OCI-LY7 (cell line): ENCODE measurements around the gene CAPN7. TPM values are rescaled to one million over a fixed set of nuclear protein-coding genes. Genes with fewer than 3 reads are reported as not detected.

Source experiments
- BruUV-seq: library from RNA; stranded (reverse); fragments of 400-500 nt; replicated peaks from 2 replicates; lab custom pipeline; 2021; lab: Mats Ljungman, UMichigan
- CTCF ChIA-PET: fragments of 300-600 bp; sonication (Branson Sonifier 250); formaldehyde crosslinking; loops from one replicate; lab custom pipeline; 2022; ENCODE audit warnings: antibody characterized with exemption; ENCODE audit not compliant: unreplicated experiment; lab: Charles Lee
- POLR2A ChIA-PET: fragments of 300-600 bp; sonication (Branson Sonifier 250); formaldehyde crosslinking; loops from one replicate; lab custom pipeline; 2022; ENCODE audit warnings: antibody characterized with exemption; lab: Charles Lee
- DNase-seq: peaks from one replicate; pipeline ENCODE4 v3.0.0-alpha.2; 2015; ENCODE audit warnings: low spot score
- H2AFZ ChIP-seq: fragments of 200-600 bp; sonication (generic), shearing (Covaris generic); 2 replicates; pipeline ENCODE4 v1.6.1; 2014; ENCODE audit warnings: mild to moderate bottlenecking, antibody characterized with exemption, low read length, moderate library complexity
- H3K27ac ChIP-seq: fragments of 200-600 bp; sonication (generic); 2 replicates; pipeline ENCODE4 v1.5.1; 2014; ENCODE audit warnings: mixed run types, low read depth, mild to moderate bottlenecking, moderate library complexity, low read length, inconsistent platforms; ENCODE audit not compliant: poor library complexity, severe bottlenecking
- H3K36me3 ChIP-seq: fragments of 200-600 bp; sonication (generic); 2 replicates; pipeline ENCODE4 v1.6.1; 2014; ENCODE audit warnings: mild to moderate bottlenecking, antibody characterized with exemption, low read length, moderate library complexity, mixed read lengths; ENCODE audit not compliant: insufficient read depth
- H3K4me1 ChIP-seq: fragments of 200-600 bp; sonication (generic); 2 replicates; pipeline ENCODE4 v1.5.1; 2014; ENCODE audit warnings: mild to moderate bottlenecking, low read length; ENCODE audit not compliant: insufficient read depth, poor library complexity, severe bottlenecking
- H3K4me2 ChIP-seq: fragments of 200-600 bp; sonication (generic); 2 replicates; pipeline ENCODE4 v1.6.1; 2014; ENCODE audit warnings: mild to moderate bottlenecking, low read length
- H3K4me3 ChIP-seq: fragments of 200-600 bp; sonication (generic); 2 replicates; pipeline ENCODE4 v1.5.1; 2014; ENCODE audit warnings: mild to moderate bottlenecking, low read depth, low read length; ENCODE audit not compliant: poor library complexity, severe bottlenecking
- H3K79me2 ChIP-seq: fragments of 200-600 bp; sonication (generic); 2 replicates; pipeline ENCODE4 v1.6.1; 2016; ENCODE audit warnings: low read depth, mild to moderate bottlenecking, low read length, moderate library complexity, mixed read lengths; ENCODE audit not compliant: insufficient read depth
- H3K9me2 ChIP-seq: fragments of 200-600 bp; sonication (generic); 2 replicates; pipeline ENCODE4 v1.6.1; 2016; ENCODE audit warnings: mild to moderate bottlenecking, low read length, mixed read lengths; ENCODE audit not compliant: insufficient read depth
- H3K9me3 ChIP-seq: fragments of 200-600 bp; sonication (generic); 2 replicates; pipeline ENCODE4 v1.6.1; 2014; ENCODE audit warnings: mild to moderate bottlenecking, mixed run types, low read length, mixed read lengths
- H4K20me1 ChIP-seq: fragments of 200-600 bp; sonication (generic); 2 replicates; pipeline ENCODE4 v1.6.1; 2014; ENCODE audit warnings: mild to moderate bottlenecking, antibody characterized with exemption, low read length, moderate library complexity, mixed read lengths; ENCODE audit not compliant: insufficient read depth
- EZH2phosphoT487 ChIP-seq: fragments of 200-600 bp; sonication (generic); IDR thresholded peaks from 2 replicates; pipeline ENCODE4 v1.6.1; 2018; ENCODE audit warnings: low read depth, borderline replicate concordance, mild to moderate bottlenecking, mixed run types, antibody characterized with exemption, low read length, moderate library complexity, mixed read lengths
- intact Hi-C: fragments of 100-400 bp; cut with micrococcal nuclease; formaldehyde crosslinking; loops from one replicate; pipeline ENCODE4 v1.10.0; 2022; ENCODE audit not compliant: unreplicated experiment
- total RNA-seq, 2 experiments: library from RNA; depleted of rRNA in 1 of 2; stranded (reverse); fragments of >200 nt in 1 of 2; shearing (Covaris generic) in 1 of 2; gene quantifications; 2 replicates each; pipeline ENCODE4 v1.2.3, GENCODE V29; 2014 to 2022
- TF ChIP-seq, protein P1 (sequence below): fragments of 200-600 bp; sonication (generic); conservative IDR thresholded peaks from 2 replicates; pipeline ENCODE4 v1.5.1; 2014; ENCODE audit warnings: mild to moderate bottlenecking, antibody characterized with exemption, low read length, moderate library complexity, mixed read lengths

The CAPN7 gene
- total RNA-seq, 2 experiments from 2014 or later = 33.4 to 41.5 TPM

DNA sequence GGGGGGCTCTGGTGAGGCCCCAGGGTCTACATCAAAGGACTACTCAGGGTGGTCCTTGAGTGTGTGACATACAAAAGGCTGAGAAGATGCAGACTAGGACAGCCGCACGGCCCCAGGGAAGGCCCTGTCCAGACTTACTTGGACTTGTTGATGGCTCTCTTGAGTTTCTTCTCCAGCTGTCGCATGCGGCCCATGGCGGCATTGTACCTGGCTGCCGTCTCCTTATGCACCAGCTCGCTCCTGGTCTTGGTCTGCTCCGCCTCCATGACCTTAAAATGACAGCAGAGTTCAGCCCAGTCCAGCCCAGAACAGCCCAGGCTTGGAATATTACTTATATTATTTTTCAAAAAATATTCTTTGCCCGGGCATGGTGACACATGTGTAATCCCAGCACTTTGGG lies 56.0 kb downstream of the CAPN7 start:
- Histone ChIP-seq H3K4me2 (no peak overlapping the region), H2AFZ (no peak overlapping the region), H3K79me2 (no peaks in the 10 kb centered on the region), H3K27ac (no peak overlapping the region), H3K9me3 (no peaks in the 10 kb centered on the region), H3K4me1 (no peaks in the 10 kb centered on the region), H3K36me3 (peaks cover 53% of the 10 kb centered on the region), H3K4me3 (no peak overlapping the region), H4K20me1 (no peaks in the 10 kb centered on the region), H3K9me2 (no peaks in the 10 kb centered on the region)
- intact Hi-C loops = loop anchor here (5.0 kb wide), 1 partner anchor 155 kb away; no protein-coding TSS in a partner anchor
- ChIA-PET CTCF (no interaction called here), POLR2A (interaction anchor here (1.4 kb wide), 1 partner anchor 143 kb away, joined by 4 read pairs; no protein-coding TSS in a partner anchor)
- DNase-seq = no peak
- no TSS peak for BruUV-seq
- TF ChIP-seq, protein P1, sequence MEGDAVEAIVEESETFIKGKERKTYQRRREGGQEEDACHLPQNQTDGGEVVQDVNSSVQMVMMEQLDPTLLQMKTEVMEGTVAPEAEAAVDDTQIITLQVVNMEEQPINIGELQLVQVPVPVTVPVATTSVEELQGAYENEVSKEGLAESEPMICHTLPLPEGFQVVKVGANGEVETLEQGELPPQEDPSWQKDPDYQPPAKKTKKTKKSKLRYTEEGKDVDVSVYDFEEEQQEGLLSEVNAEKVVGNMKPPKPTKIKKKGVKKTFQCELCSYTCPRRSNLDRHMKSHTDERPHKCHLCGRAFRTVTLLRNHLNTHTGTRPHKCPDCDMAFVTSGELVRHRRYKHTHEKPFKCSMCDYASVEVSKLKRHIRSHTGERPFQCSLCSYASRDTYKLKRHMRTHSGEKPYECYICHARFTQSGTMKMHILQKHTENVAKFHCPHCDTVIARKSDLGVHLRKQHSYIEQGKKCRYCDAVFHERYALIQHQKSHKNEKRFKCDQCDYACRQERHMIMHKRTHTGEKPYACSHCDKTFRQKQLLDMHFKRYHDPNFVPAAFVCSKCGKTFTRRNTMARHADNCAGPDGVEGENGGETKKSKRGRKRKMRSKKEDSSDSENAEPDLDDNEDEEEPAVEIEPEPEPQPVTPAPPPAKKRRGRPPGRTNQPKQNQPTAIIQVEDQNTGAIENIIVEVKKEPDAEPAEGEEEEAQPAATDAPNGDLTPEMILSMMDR = no peak
- no peak for TF ChIP-seq EZH2phosphoT487

DNA sequence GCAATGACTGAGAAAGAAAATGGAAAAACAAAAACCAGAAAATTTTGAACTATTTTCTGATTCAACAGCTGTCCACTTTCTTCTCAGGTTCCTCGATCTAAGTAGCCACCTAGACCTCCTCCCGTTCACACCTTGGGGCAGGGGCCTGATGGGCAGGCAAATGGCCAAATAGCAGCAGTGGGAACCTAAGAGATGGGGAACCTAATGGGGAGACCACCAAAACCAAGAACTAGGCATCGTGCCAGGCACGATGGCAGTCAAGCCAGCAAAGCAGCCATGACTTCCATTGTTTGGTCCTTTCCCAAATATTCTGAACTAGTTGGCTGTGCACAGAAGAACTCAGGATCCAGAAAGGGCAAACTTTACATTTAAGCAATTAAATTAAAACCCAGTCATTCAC lies 57.1 kb downstream of the CAPN7 start:
- intact Hi-C loops = loop anchor here (5.0 kb wide), 1 partner anchor 156 kb away; no protein-coding TSS in a partner anchor
- H4K20me1 ChIP-seq = no peaks in the 10 kb centered on the region
- no peak for DNase-seq
- H3K9me3 ChIP-seq = no peaks in the 10 kb centered on the region
- no peak for TF ChIP-seq EZH2phosphoT487
- no peak overlapping the region for H3K27ac ChIP-seq
- H3K4me3 ChIP-seq = no peak overlapping the region
- CTCF ChIA-PET = no interaction called here
- peaks cover 42% of the 10 kb centered on the region for H3K36me3 ChIP-seq
- no peak overlapping the region for H2AFZ ChIP-seq
- no peaks in the 10 kb centered on the region for H3K9me2 ChIP-seq
- no peaks in the 10 kb centered on the region for H3K79me2 ChIP-seq
- peaks cover 1% of the 10 kb centered on the region for H3K4me1 ChIP-seq
- POLR2A ChIA-PET = interaction anchor here (1.2 to 2.4 kb wide), 3 partner anchors 56 to 142 kb away, joined by 3 to 6 read pairs (median 4); no protein-coding TSS in a partner anchor
- no peak overlapping the region for H3K4me2 ChIP-seq
- no TSS peak for BruUV-seq

- H4K20me1 ChIP-seq = no peaks in the 10 kb centered on the region
These were observed 57.9 kb downstream of the CAPN7 start for GRCh38 chr3:15263926-15264325.

More at GRCh38 chr3:15263926-15264325, 57.9 kb downstream of the CAPN7 start:
- BruUV-seq = no TSS peak
- CTCF ChIA-PET = no interaction called here
- Histone ChIP-seq H3K27ac (no peak overlapping the region), H3K36me3 (peaks cover 38% of the 10 kb centered on the region), H3K9me2 (no peaks in the 10 kb centered on the region), H3K9me3 (no peaks in the 10 kb centered on the region), H3K79me2 (no peaks in the 10 kb centered on the region), H2AFZ (no peak overlapping the region), H3K4me2 (no peak overlapping the region), H3K4me1 (peaks cover 6% of the 10 kb centered on the region), H3K4me3 (no peak overlapping the region)
- POLR2A ChIA-PET = interaction anchor here (1.2 to 2.4 kb wide), 4 partner anchors 46 to 167 kb away, joined by 3 to 6 read pairs (median 3); no protein-coding TSS in a partner anchor
- intact Hi-C loops = loop anchor here (5.0 kb wide), 1 partner anchor 157 kb away; no protein-coding TSS in a partner anchor
- DNase-seq = no peak
- TF ChIP-seq, protein P1 = no peak
- TF ChIP-seq EZH2phosphoT487 = no peak
